K562 treated with DMSO at 1 percent for 48 hours (cell line): ENCODE measurements around the gene HOXB13. TPM values are rescaled to one million over a fixed set of nuclear protein-coding genes. Genes with fewer than 3 reads are reported as not detected.

Experiments used
- total RNA-seq: library from RNA; unstranded; fragments of 300-600 nt; gene quantifications from 2 replicates; pipeline ENCODE4 v1.2.3, GENCODE V29; 2022; ENCODE audit warnings: low replicate concordance; ENCODE audit errors: extremely low read depth

The HOXB13 gene
- not detected in 2 replicates for total RNA-seq

GRCh38 chr17:48728232-48729231, at the start of gene HOXB13:
Gene HOXB13 (minus strand): TSS chr17:48728750. CDS start chr17:48728593, 157 bp downstream.

GRCh38 chr17:48722915-48723422, 5.6 kb downstream of the HOXB13 start, which contains the start of gene PRAC2:
Gene PRAC2 (plus strand): TSS chr17:48723185. CDS start chr17:48724411, 1,226 bp downstream.

GRCh38 chr17:48722201-48722907, 6.2 kb downstream of the HOXB13 start, which contains the start of gene PRAC1:
Gene PRAC1 (minus strand): TSS chr17:48722518. CDS start chr17:48722392, 126 bp downstream.

Other genes starting within 250 kb of the HOXB13 start
- not detected in 2 replicates for gene HOXB1, start 197.7 kb downstream of the HOXB13 start, total RNA-seq
- not detected in 2 replicates for gene HOXB2, start 183.6 kb downstream of the HOXB13 start, total RNA-seq
- gene HOXB4, start 150.4 kb downstream of the HOXB13 start, total RNA-seq = not detected in 2 replicates
- not detected in 2 replicates for gene HOXB3, start 138.5 kb downstream of the HOXB13 start, total RNA-seq
- not detected in 2 replicates for gene HOXB5, start 135.0 kb downstream of the HOXB13 start, total RNA-seq
- not detected in 2 replicates for gene HOXB6, start 123.8 kb downstream of the HOXB13 start, total RNA-seq
- not detected in 2 replicates for gene HOXB7, start 117.7 kb downstream of the HOXB13 start, total RNA-seq
- gene HOXB8, start 113.5 kb downstream of the HOXB13 start, total RNA-seq = not detected in 2 replicates
- gene HOXB9, start 102.4 kb downstream of the HOXB13 start, total RNA-seq = not detected in 2 replicates
- gene PRAC1, start 6.2 kb downstream of the HOXB13 start, total RNA-seq = not detected in 2 replicates
- not detected in 2 replicates for gene PRAC2, start 5.6 kb downstream of the HOXB13 start, total RNA-seq
- gene TTLL6, start 88.5 kb upstream of the HOXB13 start, total RNA-seq = not detected in 2 replicates
- gene CALCOCO2, start 102.3 kb upstream of the HOXB13 start, total RNA-seq = not detected in 2 replicates
- not detected in 2 replicates for gene ATP5MC1, start 164.0 kb upstream of the HOXB13 start, total RNA-seq
- gene UBE2Z, start 179.7 kb upstream of the HOXB13 start, total RNA-seq = not detected in 2 replicates
- not detected in 2 replicates for gene SNF8, start 216.1 kb upstream of the HOXB13 start, total RNA-seq
- gene GIP, start 239.8 kb upstream of the HOXB13 start, total RNA-seq = not detected in 2 replicates